SK-N-SH (cell line): ENCODE results near the gene P4HA1. TPM values are rescaled to one million over a fixed set of nuclear protein-coding genes. Genes with fewer than 3 reads are reported as not detected.
A peak's percentile ranks its signal among the peaks of the same experiment; 100 is the strongest.

Source experiments
- CTCF ChIA-PET: fragments of 300-600, 350-600 bp; formaldehyde crosslinking; extraction: SDS; loops from one replicate; lab custom pipeline; 2021; lab: Yijun Ruan, JAX
- POLR2A ChIA-PET: fragments of 350-600 bp; sonication (Branson Sonifier 250); formaldehyde crosslinking; extraction: SDS; loops from one replicate; lab custom pipeline; 2020; ENCODE audit warnings: antibody characterized with exemption, inconsistent platforms; lab: Yijun Ruan, JAX
- DNase-seq: peaks from one replicate; pipeline ENCODE4 v3.0.0; 2012
- H2AFZ ChIP-seq: fragments of 200-600 bp; sonication (generic); 2 replicates; pipeline ENCODE4 v1.8.1; 2016; ENCODE audit warnings: antibody characterized with exemption, mild to moderate bottlenecking, low read depth
- H3F3A ChIP-seq: fragments of 200-600 bp; sonication (generic); replicated peaks from 2 replicates; pipeline ENCODE3; 2016; ENCODE audit warnings: antibody characterized with exemption, mild to moderate bottlenecking; ENCODE audit not compliant: insufficient read depth
- H3K27ac ChIP-seq, 2 experiments: fragments of 200-500 bp in 1 of 2; fragments of 200-600 bp in 1 of 2; sonication (Bioruptor generic) in 1 of 2; sonication (generic), shearing (Covaris generic) in 1 of 2; 2 replicates each; pipeline versions ENCODE4 v1.5.1 to v1.6.1; 2014 to 2016; ENCODE audit warnings: low read depth in 2 of 2, inconsistent platforms in 1 of 2, low read length in 1 of 2, mild to moderate bottlenecking in 1 of 2, mixed read lengths in 1 of 2
- H3K27me3 ChIP-seq: fragments of 200-600 bp; sonication (generic), shearing (Covaris generic); 2 replicates; pipeline ENCODE4 v1.6.1; 2016; ENCODE audit warnings: mixed run types; ENCODE audit not compliant: insufficient read depth
- H3K36me3 ChIP-seq, 2 experiments: fragments of 200-500 bp in 1 of 2; fragments of 200-600 bp in 1 of 2; sonication (Bioruptor generic) in 1 of 2; sonication (generic) in 1 of 2; replicated peaks in 1 of 2; 2 replicates each; pipeline versions ENCODE3 to v1.5.1; 2014 to 2016; ENCODE audit warnings: low read length in 1 of 2, mild to moderate bottlenecking in 1 of 2; ENCODE audit not compliant: insufficient read depth in 2 of 2, control insufficient read depth in 1 of 2
- H3K4me1 ChIP-seq, 2 experiments: fragments of 200-500 bp in 1 of 2; fragments of 200-600 bp in 1 of 2; sonication (Bioruptor generic) in 1 of 2; sonication (generic), shearing (Covaris generic) in 1 of 2; 2 replicates each; pipeline versions ENCODE4 v1.5.1 to v1.6.1; 2014 to 2016; ENCODE audit warnings: low read depth in 1 of 2, low read length in 1 of 2, mixed run types in 1 of 2; ENCODE audit not compliant: insufficient read depth in 2 of 2, control insufficient read depth in 1 of 2
- H3K4me2 ChIP-seq: fragments of 200-600 bp; sonication (generic), shearing (Covaris generic); 2 replicates; pipeline ENCODE4 v1.6.1; 2017; ENCODE audit warnings: mixed run types
- H3K4me3 ChIP-seq, 2 experiments: fragments of 200-500 bp in 1 of 2; fragments of 200-600 bp in 1 of 2; sonication (Bioruptor generic) in 1 of 2; sonication (generic), shearing (Covaris generic) in 1 of 2; 2 replicates each; pipeline versions ENCODE4 v1.5.1 to v1.8.1; 2014 to 2016; ENCODE audit warnings: low read depth in 2 of 2, inconsistent platforms in 1 of 2, low read length in 1 of 2, mild to moderate bottlenecking in 1 of 2, mixed read lengths in 1 of 2, moderate library complexity in 1 of 2
- H3K79me2 ChIP-seq: fragments of 200-600 bp; sonication (generic); 2 replicates; pipeline ENCODE4 v1.8.1; 2017; ENCODE audit warnings: mild to moderate bottlenecking; ENCODE audit not compliant: insufficient read depth
- H3K9ac ChIP-seq: fragments of 200-600 bp; sonication (generic); 2 replicates; pipeline ENCODE4 v1.6.1; 2017; ENCODE audit warnings: mixed run types
- H3K9me2 ChIP-seq: fragments of 200-600 bp; sonication (generic); 2 replicates; pipeline ENCODE4 v1.6.1; 2017; ENCODE audit warnings: mixed run types
- H3K9me3 ChIP-seq: fragments of 200-600 bp; sonication (generic); 2 replicates; pipeline ENCODE4 v1.6.1; 2017; ENCODE audit warnings: mixed run types, mild to moderate bottlenecking, moderate library complexity
- H4K20me1 ChIP-seq: fragments of 200-600 bp; sonication (generic); 2 replicates; pipeline ENCODE4 v1.6.1; 2017; ENCODE audit warnings: mild to moderate bottlenecking, mixed run types; ENCODE audit not compliant: insufficient read depth
- FOXJ3 ChIP-seq: sonication (generic); formaldehyde crosslinking; IDR thresholded peaks from 2 replicates; pipeline ENCODE4 v1.5.1; 2020; ENCODE audit warnings: mild to moderate bottlenecking, missing genetic modification reagents
- FOXM1 ChIP-seq: IDR thresholded peaks from 2 replicates; pipeline ENCODE4 v1.4.0; 2012; ENCODE audit warnings: low read depth, mild to moderate bottlenecking
- GABPA ChIP-seq: IDR thresholded peaks from 2 replicates; pipeline ENCODE4 v1.4.0; 2012; ENCODE audit warnings: low read depth, mild to moderate bottlenecking
- GATA2 ChIP-seq: sonication (generic); formaldehyde crosslinking; IDR thresholded peaks from 2 replicates; pipeline ENCODE4 v1.5.0; 2020; ENCODE audit warnings: mild to moderate bottlenecking, missing genetic modification reagents
- IRF3 ChIP-seq: fragments of 150-350 bp; IDR thresholded peaks from 2 replicates; pipeline ENCODE4 v1.6.1; 2016; ENCODE audit warnings: mild to moderate bottlenecking, low read depth, low read length
- MEF2A ChIP-seq: IDR thresholded peaks from 2 replicates; pipeline ENCODE4 v1.4.0; 2012; ENCODE audit warnings: low read depth, borderline replicate concordance
- MXI1 ChIP-seq: IDR thresholded peaks from 2 replicates; pipeline ENCODE4 v1.6.1; 2012; ENCODE audit warnings: mild to moderate bottlenecking, low read depth, low read length, improper control_type of control experiment
- NFIC ChIP-seq: IDR thresholded peaks from 2 replicates; pipeline ENCODE4 v1.4.0; 2012; ENCODE audit warnings: borderline replicate concordance
- NRF1 ChIP-seq: IDR thresholded peaks from 2 replicates; pipeline ENCODE4 v1.6.1; 2012; ENCODE audit warnings: low read depth, mild to moderate bottlenecking, low read length
- PBX3 ChIP-seq: IDR thresholded peaks from 2 replicates; pipeline ENCODE4; 2012
- POLR2AphosphoS5 ChIP-seq: IDR thresholded peaks from 2 replicates; pipeline ENCODE4 v1.6.1; 2012; ENCODE audit warnings: low read depth, low read length
- RAD21 ChIP-seq: IDR thresholded peaks from 2 replicates; pipeline ENCODE4 v1.6.1; 2012; ENCODE audit warnings: mild to moderate bottlenecking, low read length
- RFX5 ChIP-seq: IDR thresholded peaks from 2 replicates; pipeline ENCODE4 v1.6.1; 2012; ENCODE audit warnings: mild to moderate bottlenecking, improper control_type of control experiment, low read length
- RXRA ChIP-seq: IDR thresholded peaks from 2 replicates; pipeline ENCODE4 v1.4.0; 2012; ENCODE audit warnings: low read depth, mild to moderate bottlenecking, borderline replicate concordance
- TAF1 ChIP-seq: IDR thresholded peaks from 2 replicates; pipeline ENCODE4 v1.6.1; 2012; ENCODE audit warnings: low read depth, mild to moderate bottlenecking, low read length, moderate library complexity, borderline replicate concordance
- TEAD4 ChIP-seq: IDR thresholded peaks from 2 replicates; pipeline ENCODE4 v1.4.0; 2012; ENCODE audit warnings: mild to moderate bottlenecking, borderline replicate concordance; ENCODE audit not compliant: insufficient read depth
- WGBS: methylation state at CpG from one replicate; pipeline ENCODE4 v1.1.6; 2017; ENCODE audit warnings: low lambda C conversion rate; 5-methylcytosine and 5-hydroxymethylcytosine counted together
- polyA plus RNA-seq, 3 experiments: library from polyadenylated mRNA; depleted of rRNA; stranded (reverse); fragments of >200 nt; gene quantifications; 2 replicates each; pipeline ENCODE4 v1.2.3, GENCODE V29; 2012

The P4HA1 gene
- polyA plus RNA-seq, 1 of the 3 experiments (the other 2 are of a cell fraction) = 34.8 TPM

- POLR2A ChIA-PET = interaction anchor here (0.6 kb wide), 1 partner anchor 17 kb away, joined by 5 read pairs; no protein-coding TSS in a partner anchor
- Histone ChIP-seq H4K20me1 (0 out of 2 replicates have a peak, but pooled peaks cover 3% of the 10 kb centered on the region), H3K9ac (peak overlapping the region; percentile 92)
- no peak for TF ChIP-seq NFIC
- TF ChIP-seq, all 33 proteins: peak for 0
- Histone ChIP-seq H3K4me3 (peak overlapping the region; percentile 84 to 87), H3K4me2 (peak overlapping the region; percentile 88), H2AFZ (peak overlapping the region; percentile 80), H3K4me1 (peaks cover 4 to 5% of the 10 kb centered on the region in 2 experiments; a peak in 3 of 4 replicates), H3K27me3 (no peaks in the 10 kb centered on the region), H3K27ac (peak overlapping the region; percentile 96 to 97), H3F3A (peaks cover 29% of the 10 kb centered on the region), H3K9me3 (no peaks in the 10 kb centered on the region), H3K36me3 (peaks cover 0 to 6% of the 10 kb centered on the region in 2 experiments), H3K79me2 (peaks cover 66% of the 10 kb centered on the region), H3K9me2 (no peaks in the 10 kb centered on the region)
- no peak for DNase-seq
- CTCF ChIA-PET = interaction anchor here (0.8 to 3.0 kb wide), 3 partner anchors 51 to 74 kb away, joined by 3 to 14 read pairs (median 4); partner anchors contain the start of gene FAM149B1
- WGBS = 17% methylated on average over 2 of the region's 2 CpGs
Observed at GRCh38 chr10:73093922-73094850, 2.5 kb downstream of the P4HA1 start.

- 0 out of 2 replicates have a peak, but pooled peaks cover 6% of the 10 kb centered on the region for H4K20me1 ChIP-seq
- POLR2A ChIA-PET = no interaction called here
Observed at GRCh38 chr10:73092830-73093229, 3.8 kb downstream of the P4HA1 start.

GRCh38 chr10:73088304-73088703, 8.4 kb downstream of the P4HA1 start:
- Histone ChIP-seq H3K9ac (no peak overlapping the region), H3K4me1 (peaks cover 0 to 9% of the 10 kb centered on the region in 2 experiments; a peak in 1 of 4 replicates), H3K4me3 (no peak overlapping the region), H3K4me2 (no peak overlapping the region; the same call in 1 of the 2 replicates), H4K20me1 (peaks cover 23% of the 10 kb centered on the region; the same call in 1 of the 2 replicates), H3K79me2 (peaks cover 98% of the 10 kb centered on the region), H3K36me3 (peaks cover 0 to 9% of the 10 kb centered on the region in 2 experiments), H2AFZ (no peak overlapping the region), H3K27me3 (no peaks in the 10 kb centered on the region), H3K9me2 (no peaks in the 10 kb centered on the region), H3F3A (peaks cover 14% of the 10 kb centered on the region), H3K9me3 (no peaks in the 10 kb centered on the region), H3K27ac (no peak overlapping the region)
- CTCF ChIA-PET = no interaction called here
- DNase-seq = no peak
- POLR2A ChIA-PET = interaction anchor here (0.7 to 1.3 kb wide), 2 partner anchors 9 to 91 kb away, joined by 3 read pairs; no protein-coding TSS in a partner anchor
- TF ChIP-seq TAF1 (no peak), POLR2AphosphoS5 (no peak), FOXM1 (no peak), MEF2A (no peak), IRF3 (no peak), PBX3 (no peak), GABPA (no peak), MXI1 (no peak), RFX5 (no peak), FOXJ3 (CRISPR knock-in tag) (no peak), RXRA (no peak), NRF1 (no peak), TEAD4 (no peak), GATA2 (no peak)

More at GRCh38 chr10:73092830-73093229, 3.8 kb downstream of the P4HA1 start:
- Histone ChIP-seq H3K27me3 (no peaks in the 10 kb centered on the region), H3K9me3 (no peaks in the 10 kb centered on the region), H3K79me2 (peaks cover 79% of the 10 kb centered on the region), H3K27ac (no peak overlapping the region), H3K4me2 (peak overlapping the region; percentile 53; the same call in 1 of the 2 replicates), H3K9me2 (no peaks in the 10 kb centered on the region), H3K36me3 (peaks cover 0 to 9% of the 10 kb centered on the region in 2 experiments), H2AFZ (no peak overlapping the region), H3K4me1 (peaks cover 4 to 10% of the 10 kb centered on the region in 2 experiments; a peak in 3 of 4 replicates), H3K4me3 (no peak overlapping the region), H3F3A (peaks cover 33% of the 10 kb centered on the region), H3K9ac (no peak overlapping the region)
- CTCF ChIA-PET = interaction anchor here (3.0 kb wide), 1 partner anchor 66 kb away, joined by 14 read pairs; no protein-coding TSS in a partner anchor
- no peak for DNase-seq
- no peak for TF ChIP-seq NRF1
- TF ChIP-seq RAD21 = no peak
- WGBS = 92% methylated on average over 3 of the region's 3 CpGs
